ENCODE measurements around the gene PLA2G7.
A peak's percentile ranks its signal among the peaks of the same experiment; 100 is the strongest.

Gene PLA2G7

DNA sequence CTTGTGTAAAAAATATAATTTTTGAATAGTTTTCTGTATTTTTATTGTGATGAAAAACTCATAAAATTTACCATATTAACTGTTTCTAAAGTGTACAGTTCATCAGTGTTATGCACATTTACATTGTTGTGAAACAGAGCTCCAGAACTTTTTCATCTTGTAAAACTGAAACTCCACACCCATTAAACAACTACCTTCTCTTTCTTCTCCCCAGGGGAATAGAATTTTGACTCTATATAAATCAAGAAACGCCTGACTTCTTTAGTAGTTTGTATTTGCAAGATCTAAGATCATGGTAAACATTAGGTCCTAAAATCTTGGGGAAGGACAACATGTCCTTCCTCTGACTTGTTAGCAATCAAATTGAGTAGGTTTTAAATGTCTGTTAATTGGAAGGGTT, 20.7 kb upstream of the PLA2G7 start:
- H3K79me2 ChIP-seq (ENCODE audit: low read length), result no peaks in the 10 kb centered on the region
- no peak overlapping the region for H3K9ac ChIP-seq (ENCODE audit: low read length)
- no peaks in the 10 kb centered on the region for H3K4me1 ChIP-seq (ENCODE audit: low read length)
- no peaks in the 10 kb centered on the region for H4K20me1 ChIP-seq (ENCODE audit: insufficient read depth, low read length)
- no peaks in the 10 kb centered on the region for H3K36me3 ChIP-seq (replicated peaks; ENCODE audit: low read depth, low read length)
- TF ChIP-seq, protein P1, sequence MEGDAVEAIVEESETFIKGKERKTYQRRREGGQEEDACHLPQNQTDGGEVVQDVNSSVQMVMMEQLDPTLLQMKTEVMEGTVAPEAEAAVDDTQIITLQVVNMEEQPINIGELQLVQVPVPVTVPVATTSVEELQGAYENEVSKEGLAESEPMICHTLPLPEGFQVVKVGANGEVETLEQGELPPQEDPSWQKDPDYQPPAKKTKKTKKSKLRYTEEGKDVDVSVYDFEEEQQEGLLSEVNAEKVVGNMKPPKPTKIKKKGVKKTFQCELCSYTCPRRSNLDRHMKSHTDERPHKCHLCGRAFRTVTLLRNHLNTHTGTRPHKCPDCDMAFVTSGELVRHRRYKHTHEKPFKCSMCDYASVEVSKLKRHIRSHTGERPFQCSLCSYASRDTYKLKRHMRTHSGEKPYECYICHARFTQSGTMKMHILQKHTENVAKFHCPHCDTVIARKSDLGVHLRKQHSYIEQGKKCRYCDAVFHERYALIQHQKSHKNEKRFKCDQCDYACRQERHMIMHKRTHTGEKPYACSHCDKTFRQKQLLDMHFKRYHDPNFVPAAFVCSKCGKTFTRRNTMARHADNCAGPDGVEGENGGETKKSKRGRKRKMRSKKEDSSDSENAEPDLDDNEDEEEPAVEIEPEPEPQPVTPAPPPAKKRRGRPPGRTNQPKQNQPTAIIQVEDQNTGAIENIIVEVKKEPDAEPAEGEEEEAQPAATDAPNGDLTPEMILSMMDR (IDR thresholded peaks at IDR 0.05; ENCODE audit: low read depth, low read length), result no peak
- no peak for TF ChIP-seq EZH2phosphoT487 (IDR thresholded peaks at IDR 0.05; ENCODE audit: low read depth)
- H3K27ac ChIP-seq (ENCODE audit: low read length), result no peak overlapping the region
- H3K27me3 ChIP-seq (ENCODE audit: low read depth, low read length), result peaks cover 10% of the 10 kb centered on the region
- H3K4me3 ChIP-seq (ENCODE audit: low read length), result no peak overlapping the region
- H2AFZ ChIP-seq (ENCODE audit: low read depth, low read length), result no peak overlapping the region
- no peak overlapping the region for H3K4me2 ChIP-seq (ENCODE audit: low read length)
- H3K9me3 ChIP-seq (ENCODE audit: insufficient read depth, low read length), result no peaks in the 10 kb centered on the region

DNA sequence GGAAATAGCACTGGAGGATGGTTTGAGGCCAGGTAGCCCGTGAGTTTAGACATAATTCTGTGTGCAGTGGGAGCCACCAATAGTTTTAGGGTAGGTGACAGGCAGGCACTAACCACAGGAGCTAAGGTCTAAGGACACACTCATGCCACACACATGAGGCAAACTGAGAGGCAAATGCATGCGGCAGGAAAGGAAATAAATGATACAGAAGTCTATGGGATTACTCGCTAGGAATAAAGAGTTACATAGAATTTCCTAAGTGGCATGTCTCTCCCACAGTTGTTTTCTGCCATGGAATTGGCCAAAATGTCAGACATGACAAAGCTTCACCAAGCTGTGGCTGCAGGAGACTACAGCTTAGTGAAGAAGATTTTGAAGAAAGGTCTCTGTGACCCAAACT, 16.5 kb upstream of the PLA2G7 start:
- Histone ChIP-seq H3K27me3 (ENCODE audit: low read depth, low read length) (no peaks in the 10 kb centered on the region), H3K4me2 (ENCODE audit: low read length) (no peak overlapping the region), H3K79me2 (ENCODE audit: low read length) (no peaks in the 10 kb centered on the region), H3K27ac (ENCODE audit: low read length) (no peak overlapping the region), H3K9me3 (ENCODE audit: insufficient read depth, low read length) (no peaks in the 10 kb centered on the region), H3K4me1 (ENCODE audit: low read length) (no peaks in the 10 kb centered on the region), H3K4me3 (ENCODE audit: low read length) (no peak overlapping the region), H4K20me1 (ENCODE audit: insufficient read depth, low read length) (no peaks in the 10 kb centered on the region), H3K36me3 (replicated peaks; ENCODE audit: low read depth, low read length) (no peaks in the 10 kb centered on the region), H2AFZ (ENCODE audit: low read depth, low read length) (0 out of 2 replicates have a peak overlapping the region, but pooled peaks have one; percentile 12), H3K9ac (ENCODE audit: low read length) (no peak overlapping the region)
- TF ChIP-seq, protein P1 (IDR thresholded peaks at IDR 0.05; ENCODE audit: low read depth, low read length), result no peak
- TF ChIP-seq EZH2phosphoT487 (IDR thresholded peaks at IDR 0.05; ENCODE audit: low read depth), result no peak

DNA sequence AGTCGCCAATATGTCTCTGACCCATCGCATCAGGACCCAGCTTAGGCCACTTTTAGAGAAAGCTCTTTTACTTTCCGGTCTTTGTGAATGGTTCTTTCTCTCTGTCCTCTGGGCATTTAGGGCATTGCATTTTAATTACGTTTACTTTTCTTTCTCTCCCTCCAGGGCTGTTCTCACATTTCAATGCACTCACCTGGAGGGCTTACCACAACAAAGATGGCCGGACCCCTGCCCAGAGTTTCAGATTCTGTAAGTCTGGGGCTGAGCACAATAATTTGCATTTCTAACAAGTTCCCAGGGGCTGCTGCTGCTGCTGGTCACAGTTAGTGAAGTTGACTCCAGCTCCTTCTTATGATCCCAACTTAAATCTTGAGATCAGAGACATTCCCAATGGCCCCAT, 14.6 kb upstream of the PLA2G7 start:
- H3K4me2 ChIP-seq (ENCODE audit: low read length), result no peak overlapping the region

DNA sequence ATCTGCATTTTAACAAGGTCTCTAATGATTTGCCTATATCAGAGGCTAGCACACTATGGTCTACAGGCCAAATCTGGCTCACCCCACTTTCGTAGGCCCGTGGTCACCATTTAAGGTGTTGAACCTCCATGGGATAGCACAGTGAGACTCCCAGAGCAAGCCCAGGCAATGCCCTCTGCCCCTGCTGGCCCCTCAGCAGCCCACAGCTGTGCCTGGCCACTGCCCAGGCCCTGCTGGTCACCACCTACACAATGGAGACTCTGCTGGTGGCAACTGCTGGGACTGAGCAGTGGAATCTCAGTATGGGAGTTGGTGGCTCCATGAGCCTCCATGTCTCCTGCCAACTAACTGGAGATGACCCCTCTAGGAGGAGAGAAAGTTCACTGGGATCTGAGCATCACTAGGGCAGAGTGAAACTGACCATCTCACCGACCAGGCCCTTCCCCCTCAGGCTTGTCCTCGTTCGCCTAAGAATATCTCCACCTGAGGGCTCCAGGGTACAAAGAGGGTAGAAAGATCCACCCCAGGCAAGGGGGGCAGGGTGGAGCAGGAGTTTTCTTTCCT, 13.8 kb upstream of the PLA2G7 start:
- Histone ChIP-seq H3K27me3 (ENCODE audit: low read depth, low read length) (no peaks in the 10 kb centered on the region), H3K4me3 (ENCODE audit: low read length) (no peak overlapping the region), H3K9me3 (ENCODE audit: insufficient read depth, low read length) (no peaks in the 10 kb centered on the region), H3K4me1 (ENCODE audit: low read length) (no peaks in the 10 kb centered on the region), H3K27ac (ENCODE audit: low read length) (no peak overlapping the region), H3K79me2 (ENCODE audit: low read length) (no peaks in the 10 kb centered on the region), H3K36me3 (replicated peaks; ENCODE audit: low read depth, low read length) (no peaks in the 10 kb centered on the region), H4K20me1 (ENCODE audit: insufficient read depth, low read length) (no peaks in the 10 kb centered on the region), H2AFZ (ENCODE audit: low read depth, low read length) (no peak overlapping the region), H3K4me2 (ENCODE audit: low read length) (no peak overlapping the region), H3K9ac (ENCODE audit: low read length) (no peak overlapping the region)
- TF ChIP-seq EZH2phosphoT487 (IDR thresholded peaks at IDR 0.05; ENCODE audit: low read depth), result no peak
- TF ChIP-seq, protein P1 (IDR thresholded peaks at IDR 0.05; ENCODE audit: low read depth, low read length), result no peak

More for the DNA sequence above, 14.6 kb upstream of the PLA2G7 start:
- Histone ChIP-seq H4K20me1 (ENCODE audit: insufficient read depth, low read length) (no peaks in the 10 kb centered on the region), H3K27ac (ENCODE audit: low read length) (no peak overlapping the region), H3K79me2 (ENCODE audit: low read length) (no peaks in the 10 kb centered on the region), H3K9me3 (ENCODE audit: insufficient read depth, low read length) (no peaks in the 10 kb centered on the region), H3K9ac (ENCODE audit: low read length) (no peak overlapping the region), H3K36me3 (replicated peaks; ENCODE audit: low read depth, low read length) (no peaks in the 10 kb centered on the region), H3K4me1 (ENCODE audit: low read length) (no peaks in the 10 kb centered on the region), H2AFZ (ENCODE audit: low read depth, low read length) (no peak overlapping the region), H3K4me3 (ENCODE audit: low read length) (no peak overlapping the region), H3K27me3 (ENCODE audit: low read depth, low read length) (no peaks in the 10 kb centered on the region)
- no peak for TF ChIP-seq EZH2phosphoT487 (IDR thresholded peaks at IDR 0.05; ENCODE audit: low read depth)
- TF ChIP-seq, protein P1 (IDR thresholded peaks at IDR 0.05; ENCODE audit: low read depth, low read length), result no peak

Data from OCI-LY3 (cell line).